ENCODE measurements around the gene TMEM150C.

Gene TMEM150C

DNA sequence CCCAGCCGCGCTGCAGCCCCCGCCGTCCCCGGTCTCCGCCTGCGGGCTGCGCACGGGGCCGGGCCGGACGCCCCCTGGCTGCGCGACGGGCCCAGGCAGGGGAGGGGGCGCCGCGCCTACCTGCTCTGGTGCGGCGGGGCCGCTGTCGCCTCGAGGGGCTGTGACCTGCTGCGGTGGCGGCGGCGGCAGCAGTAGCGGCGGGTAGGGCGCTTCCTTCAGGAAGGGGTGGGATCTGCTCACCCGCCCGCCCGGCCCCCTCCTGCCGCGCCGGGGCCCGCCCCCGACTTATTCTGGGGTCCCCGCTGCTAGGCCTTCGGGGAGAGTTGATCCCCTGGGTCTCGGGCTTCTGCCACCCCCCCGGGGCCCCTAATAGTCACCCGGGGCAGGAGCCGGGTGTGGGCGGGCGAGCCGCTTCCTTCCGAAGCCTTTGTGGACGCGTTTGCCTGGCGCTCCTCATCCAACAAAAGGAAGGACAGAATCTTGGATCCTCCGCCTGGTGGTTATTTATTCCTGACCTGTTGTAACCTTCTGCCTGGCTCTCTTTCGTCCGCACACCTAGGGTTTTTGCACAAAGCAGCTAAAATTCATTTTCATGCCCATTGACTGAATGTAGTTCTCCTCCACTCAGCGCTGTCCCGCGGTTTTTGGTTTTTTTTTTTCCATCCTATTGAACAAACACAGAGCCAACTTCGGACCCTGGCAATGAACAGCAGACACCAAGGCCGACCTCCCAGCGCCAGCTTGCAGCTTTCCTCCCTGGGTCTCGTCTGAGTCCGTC is at the start of gene TMEM150C:
TSS of gene TMEM150C (minus strand) at position 203 of the 778 bp plus-strand sequence. CDS start 57,331 bp downstream, outside the sequence.
- no peak within 1 kb of the TSS for H3K27ac ChIP-seq
- DNase-seq (ENCODE audit: low read depth, low spot score): no peak

DNA sequence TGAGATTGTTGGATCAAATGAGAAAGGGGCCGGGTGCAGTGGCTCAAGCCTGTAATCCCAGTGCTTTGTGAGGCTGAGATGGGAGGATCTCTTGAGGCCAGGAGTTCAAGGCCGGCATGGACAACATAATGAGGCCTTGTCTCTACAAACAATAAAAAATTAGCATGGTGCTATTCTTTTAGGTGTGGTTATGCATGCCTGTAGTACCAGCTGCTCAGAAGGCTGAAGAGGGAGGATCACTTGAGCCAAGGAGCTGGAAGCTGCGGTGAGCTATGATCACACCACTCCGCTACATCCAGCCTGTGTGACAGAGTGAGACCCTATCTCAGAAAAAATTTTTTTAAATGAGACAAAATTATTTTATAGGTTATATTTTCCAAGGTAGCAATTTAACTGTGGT is 49.7 kb upstream of the TMEM150C start:
- no peak overlapping the region for H3K27ac ChIP-seq
- no peak for DNase-seq (ENCODE audit: low read depth, low spot score)

DNA sequence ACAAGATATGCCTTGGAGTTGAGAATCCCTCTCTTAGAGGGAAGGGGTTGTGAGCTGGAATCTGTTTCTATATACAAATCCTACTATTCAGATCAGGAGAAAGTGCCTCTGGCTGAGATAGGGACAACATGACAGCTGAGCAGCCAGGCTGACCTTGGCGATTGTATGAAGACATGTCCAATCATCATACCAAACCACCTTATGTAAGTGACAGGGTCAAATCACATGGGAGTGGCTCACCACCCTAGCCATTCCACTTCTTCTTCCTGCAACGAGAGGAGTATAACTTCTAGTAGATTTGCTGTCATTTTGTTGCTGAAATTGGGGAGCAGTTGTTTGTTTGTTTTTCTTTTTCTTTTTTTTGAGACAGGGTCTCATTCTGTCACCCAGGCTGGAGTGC is 48.3 kb upstream of the TMEM150C start:
- H3K27ac ChIP-seq: no peak overlapping the region
- DNase-seq (ENCODE audit: low read depth, low spot score): no peak

DNA sequence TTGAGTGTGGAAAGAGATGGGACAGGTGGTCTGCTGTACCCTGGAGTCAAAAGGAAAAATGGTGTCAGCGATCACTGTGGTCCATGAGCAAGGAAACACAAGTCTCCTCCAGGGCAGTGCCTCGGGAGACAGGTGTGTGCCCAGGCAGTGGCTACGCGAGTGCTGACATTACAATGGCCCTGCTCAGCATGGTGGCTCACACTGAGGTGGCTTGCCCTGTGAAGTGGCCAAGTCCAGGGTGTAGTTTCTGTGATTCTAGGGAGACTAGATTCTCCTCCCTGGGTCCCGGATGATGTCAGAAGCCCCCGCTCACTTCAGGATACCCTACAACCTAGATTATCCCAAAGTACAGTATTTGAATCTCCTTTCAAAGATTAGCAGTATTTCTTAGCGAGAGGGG is 44.8 kb upstream of the TMEM150C start:
- no peak for DNase-seq (ENCODE audit: low read depth, low spot score)
- H3K27ac ChIP-seq: no peak overlapping the region

DNA sequence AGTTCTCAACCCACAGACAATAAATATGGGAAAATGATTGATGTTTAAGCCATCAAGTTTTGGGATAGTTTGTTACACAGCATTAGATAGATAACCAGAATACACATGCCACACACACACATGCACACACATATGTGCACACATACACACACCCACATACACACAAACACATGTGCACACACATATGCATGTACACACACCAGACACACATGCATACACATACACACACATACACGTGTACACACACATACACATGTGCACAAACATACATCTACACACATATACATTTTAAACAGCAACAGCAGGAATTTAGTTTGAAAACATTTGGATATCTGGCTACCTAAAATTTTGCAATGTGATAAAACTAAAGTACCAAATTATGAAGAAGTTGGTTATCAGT is 42.7 kb upstream of the TMEM150C start:
- no peak for DNase-seq (ENCODE audit: low read depth, low spot score)
- H3K27ac ChIP-seq: no peak overlapping the region

DNA sequence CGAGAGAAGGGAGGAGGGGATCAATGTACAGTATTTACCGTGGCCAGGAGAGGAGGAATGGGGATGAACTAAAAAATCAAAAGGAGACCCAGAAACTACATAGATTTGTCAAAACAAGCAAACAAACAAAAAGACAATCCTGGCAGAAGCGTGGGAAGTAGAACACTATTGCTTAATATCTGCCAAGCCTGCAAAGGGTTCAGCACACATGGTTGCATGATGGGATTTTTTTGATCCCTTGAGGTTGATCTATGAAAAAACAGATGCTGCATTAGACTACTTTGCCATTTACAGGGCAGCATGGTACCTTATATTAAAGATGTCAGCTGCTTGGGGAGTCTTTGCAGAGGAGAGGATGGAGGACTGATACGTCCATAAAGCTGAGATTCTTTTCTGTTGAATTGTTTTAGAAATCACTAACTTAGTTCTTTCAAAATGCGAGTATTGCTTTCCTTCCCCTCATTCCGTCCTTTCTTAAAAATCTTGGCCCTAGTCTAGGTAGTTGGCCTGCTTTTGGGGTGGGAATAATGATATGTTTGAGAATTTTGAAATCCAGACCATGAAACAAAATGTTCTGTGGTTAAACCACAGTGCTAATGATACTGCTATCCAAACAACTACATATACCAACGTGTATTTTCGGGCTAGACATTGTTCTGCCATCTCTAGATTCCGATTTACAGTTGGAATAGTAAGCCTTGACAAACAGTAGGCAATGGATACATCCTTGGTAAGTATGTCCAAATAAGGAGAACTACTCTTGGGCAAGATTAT is 39.6 kb upstream of the TMEM150C start:
- no peak for DNase-seq (ENCODE audit: low read depth, low spot score)
- no peak overlapping the region for H3K27ac ChIP-seq

DNA sequence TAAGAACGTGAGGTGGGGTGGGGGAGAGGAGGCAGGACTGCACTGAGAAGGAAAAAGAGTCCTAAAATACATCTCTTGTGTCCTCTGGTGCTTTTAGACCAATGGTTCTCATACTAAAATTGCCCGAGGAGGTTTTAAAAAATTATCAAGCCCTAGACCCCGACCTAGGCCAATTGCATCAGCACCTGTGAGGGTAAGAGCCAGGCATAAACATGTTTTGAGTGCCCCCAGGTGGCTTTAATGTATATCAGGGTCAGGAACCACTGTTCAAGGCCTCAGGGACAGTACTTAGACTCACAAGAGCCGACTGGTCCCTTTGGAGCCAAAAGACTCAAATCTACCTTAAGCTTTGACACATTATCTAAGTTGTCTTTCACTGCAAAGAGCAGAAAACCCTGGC is 37.5 kb upstream of the TMEM150C start:
- no peak for DNase-seq (ENCODE audit: low read depth, low spot score)
- no peak overlapping the region for H3K27ac ChIP-seq

DNA sequence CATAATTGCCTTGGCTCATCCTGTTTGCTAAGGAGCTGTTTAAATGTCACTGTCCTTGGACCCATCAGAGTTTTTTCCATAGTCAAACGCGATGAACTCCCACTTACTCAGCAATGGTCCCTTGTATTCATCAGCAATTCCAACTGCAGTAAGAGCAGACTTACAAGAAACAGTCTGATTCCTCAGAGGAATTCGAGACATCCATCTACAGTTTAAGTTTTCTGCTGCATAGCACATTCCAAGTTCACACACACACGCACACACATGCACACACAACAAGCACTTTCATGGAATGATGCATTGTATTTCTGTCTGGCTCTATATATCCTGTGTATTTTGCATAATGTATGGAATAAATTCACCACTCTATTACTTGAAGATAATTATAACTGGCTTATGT is 32.7 kb upstream of the TMEM150C start:
- DNase-seq (ENCODE audit: low read depth, low spot score): no peak

DNA sequence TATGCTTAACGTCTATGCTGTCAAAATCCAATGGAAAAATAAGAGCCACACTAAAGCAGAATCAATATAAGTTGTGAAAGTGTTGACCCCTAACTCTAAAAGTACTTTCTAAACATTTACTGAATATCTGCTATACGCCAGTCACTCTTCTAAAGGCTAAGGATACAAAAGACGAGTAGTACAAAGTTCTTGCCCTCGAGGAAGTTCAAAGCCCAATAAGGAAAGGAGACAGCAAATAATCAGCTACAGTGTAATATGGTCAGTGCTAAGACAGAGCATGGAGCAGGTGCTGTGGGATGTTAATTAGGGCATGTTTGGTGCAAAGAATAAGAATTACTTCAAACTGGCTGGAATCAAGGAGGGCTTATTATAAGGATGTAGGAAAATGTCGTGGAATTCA is 31.6 kb upstream of the TMEM150C start:
- H3K27ac ChIP-seq: no peak overlapping the region
- no peak for DNase-seq (ENCODE audit: low read depth, low spot score)

More for the DNA sequence above, 32.7 kb upstream of the TMEM150C start:
- H3K27ac ChIP-seq: no peak overlapping the region

DNA sequence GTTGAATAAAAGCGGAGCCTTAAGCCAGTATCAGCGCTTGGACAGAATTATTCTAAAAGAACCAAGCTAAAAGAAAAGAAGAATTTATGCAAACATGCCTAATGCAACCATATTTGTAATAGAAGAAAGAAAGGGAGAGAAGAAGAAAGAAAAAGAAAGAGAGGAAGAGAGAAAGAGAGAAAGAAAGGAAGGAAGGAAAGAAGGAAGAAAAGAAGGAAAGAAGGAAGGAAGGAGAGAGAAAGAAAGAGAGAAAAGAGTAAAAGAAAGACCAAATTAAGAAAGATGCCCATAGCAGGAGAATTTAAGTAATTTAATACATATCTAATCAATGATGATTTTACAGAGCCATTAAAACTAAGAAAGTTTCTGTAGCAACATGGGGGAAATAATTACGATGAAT is 30.9 kb upstream of the TMEM150C start:
- no peak for DNase-seq (ENCODE audit: low read depth, low spot score)
- no peak overlapping the region for H3K27ac ChIP-seq

DNA sequence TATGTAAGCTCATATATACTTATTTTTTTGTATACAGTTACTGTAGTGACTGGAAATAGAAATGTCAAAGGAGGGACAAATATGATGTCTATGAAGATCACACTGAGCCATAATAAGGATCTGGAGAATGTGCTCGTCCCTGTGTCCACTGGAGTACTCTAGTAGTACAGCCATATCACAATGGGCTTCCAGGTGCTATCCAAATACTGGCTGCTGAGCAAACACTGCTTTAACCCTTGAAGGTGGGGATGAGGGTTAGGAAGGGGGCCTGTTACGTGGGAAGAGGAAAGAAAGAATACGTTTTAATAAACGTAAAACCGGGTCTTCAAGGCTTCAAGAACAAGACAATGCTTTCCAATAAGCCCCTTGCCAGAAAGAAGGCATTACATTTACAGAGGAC is 29.8 kb upstream of the TMEM150C start:
- no peak for DNase-seq (ENCODE audit: low read depth, low spot score)

DNA sequence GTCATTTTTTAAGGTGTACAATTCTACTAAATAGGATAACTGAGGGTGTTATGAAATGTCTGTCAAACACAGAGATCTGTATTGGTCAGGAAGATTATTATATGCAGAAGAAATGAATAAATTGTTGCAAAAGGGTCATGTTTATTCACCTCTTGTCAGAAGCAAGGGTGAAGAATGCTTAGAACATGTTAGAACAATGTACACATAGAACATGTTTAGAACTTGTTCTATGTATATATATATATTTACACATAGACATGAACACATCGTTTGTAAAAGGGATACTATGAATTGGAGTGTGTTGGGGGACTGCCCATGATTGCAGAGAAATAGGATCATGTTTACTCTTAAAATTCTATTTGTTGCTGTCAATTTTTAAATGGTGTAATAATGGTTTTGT is 28.0 kb upstream of the TMEM150C start:
- H3K27ac ChIP-seq: no peak overlapping the region
- peak; percentile 8 for DNase-seq (ENCODE audit: low read depth, low spot score)

More for the DNA sequence above, 29.8 kb upstream of the TMEM150C start:
- H3K27ac ChIP-seq: no peak overlapping the region

DNA sequence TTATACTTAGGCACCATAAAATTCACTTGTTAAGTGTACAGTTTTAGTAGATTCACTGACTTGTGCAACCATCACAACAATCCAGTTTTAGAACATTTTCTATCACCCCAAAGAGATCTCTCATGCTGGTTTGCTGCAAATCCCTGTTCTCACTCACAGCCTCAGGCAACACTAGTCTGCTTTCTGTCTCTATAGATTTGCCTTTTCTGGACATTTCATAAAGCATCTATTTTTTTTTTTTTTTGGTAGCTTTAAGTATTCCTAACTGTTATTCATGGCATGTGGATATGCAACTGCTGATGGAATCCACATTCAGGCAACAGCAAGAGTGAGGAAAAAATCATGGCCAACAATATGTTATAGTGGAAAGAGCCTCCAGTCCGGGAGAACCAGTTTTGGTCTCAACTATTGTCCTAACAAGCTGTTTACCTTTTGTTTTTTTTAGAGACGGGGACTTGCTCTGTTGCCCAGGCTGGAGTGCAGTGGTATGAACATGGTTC is 27.0 kb upstream of the TMEM150C start:
- no peak for DNase-seq (ENCODE audit: low read depth, low spot score)
- no peak overlapping the region for H3K27ac ChIP-seq

DNA sequence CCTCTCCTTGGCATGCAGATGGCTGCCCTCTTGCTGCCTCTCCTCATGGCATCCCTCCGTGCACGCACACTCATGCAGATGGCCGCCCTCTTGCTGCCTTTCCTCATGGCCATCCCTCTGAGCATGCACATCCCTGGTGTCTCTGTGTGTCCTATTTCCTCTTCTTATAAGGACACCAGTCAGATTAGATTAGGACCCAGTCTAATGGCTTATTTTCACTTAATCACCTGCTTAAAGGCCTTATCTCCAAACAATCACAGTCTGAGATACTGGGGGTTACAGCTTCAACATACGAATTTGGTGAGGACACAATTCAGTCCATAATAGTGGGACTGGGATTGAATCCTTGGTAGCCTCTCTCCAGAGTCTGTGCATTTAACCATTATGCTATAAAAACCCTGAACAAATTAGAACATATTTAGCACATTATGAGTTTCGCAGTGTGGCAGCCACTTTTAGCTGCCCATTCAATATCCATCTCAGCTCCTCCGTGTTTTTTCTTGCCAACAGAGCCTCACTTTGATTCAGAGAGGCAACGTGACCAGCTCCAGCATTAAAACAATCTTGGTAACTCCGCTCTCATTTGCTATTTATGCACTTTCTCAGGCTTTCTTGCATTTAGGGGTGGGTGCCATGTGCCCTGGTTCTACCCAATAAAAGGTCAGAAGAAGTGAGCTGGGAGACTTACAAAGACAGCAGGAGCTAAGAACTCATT is 26.2 kb upstream of the TMEM150C start:
- no peak for DNase-seq (ENCODE audit: low read depth, low spot score)
- no peak overlapping the region for H3K27ac ChIP-seq

DNA sequence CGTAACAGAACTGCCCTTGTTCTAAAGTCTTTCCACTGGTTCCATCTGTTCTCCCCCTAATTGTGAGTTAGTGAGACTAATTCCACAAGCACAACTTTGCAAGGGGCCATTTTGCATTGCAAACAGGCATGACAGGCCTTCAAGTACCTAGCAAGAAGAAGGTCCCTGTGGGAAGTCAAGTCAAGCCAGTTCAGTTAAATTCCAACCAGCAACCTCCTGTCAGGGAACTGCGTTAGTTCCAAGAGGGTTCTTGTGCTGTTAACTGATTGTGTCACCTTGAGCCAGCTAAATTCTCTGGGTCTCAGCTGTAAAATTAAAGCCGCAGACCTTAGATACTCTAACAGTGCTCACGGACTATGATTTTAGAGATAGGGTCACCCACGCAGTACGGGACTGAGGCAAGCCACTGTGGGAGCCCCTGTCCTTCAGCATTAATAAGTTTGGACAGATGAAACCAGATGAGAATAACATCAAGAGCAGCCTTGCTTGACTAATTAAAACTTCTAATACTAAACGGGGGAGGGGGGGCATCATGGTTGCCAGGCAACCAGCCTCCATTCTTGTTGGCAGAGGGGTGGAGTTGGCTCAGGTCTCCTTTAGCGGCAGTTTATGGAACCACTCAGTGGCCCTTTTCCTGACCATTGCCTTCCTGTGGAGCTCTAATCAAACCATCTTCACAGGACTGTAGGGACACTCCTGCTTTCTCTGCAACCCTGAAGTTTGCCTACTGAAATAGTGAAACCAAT is 24.1 kb upstream of the TMEM150C start:
- DNase-seq (ENCODE audit: low read depth, low spot score): no peak
- no peak overlapping the region for H3K27ac ChIP-seq

DNA sequence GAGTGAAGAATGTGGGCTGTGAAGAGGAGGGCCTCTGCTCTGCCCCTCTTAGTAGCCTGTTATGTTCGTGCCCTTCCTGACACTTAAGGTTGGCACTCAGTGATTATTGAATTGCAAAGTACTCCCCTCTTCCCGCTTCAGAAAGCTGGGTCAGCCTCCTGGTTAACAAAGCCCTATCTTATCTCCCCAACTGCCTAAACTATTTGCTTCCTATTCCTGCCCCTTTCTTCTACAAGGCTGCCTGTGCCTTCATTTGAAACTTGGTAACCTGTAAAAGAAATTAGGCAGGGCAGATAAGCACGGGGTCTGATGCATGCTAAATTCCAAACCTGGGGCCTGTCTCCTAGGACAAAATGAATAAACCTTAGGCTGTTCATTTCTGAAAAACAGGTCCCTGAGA is 23.1 kb upstream of the TMEM150C start:
- H3K27ac ChIP-seq: no peak overlapping the region
- DNase-seq (ENCODE audit: low read depth, low spot score): no peak

DNA sequence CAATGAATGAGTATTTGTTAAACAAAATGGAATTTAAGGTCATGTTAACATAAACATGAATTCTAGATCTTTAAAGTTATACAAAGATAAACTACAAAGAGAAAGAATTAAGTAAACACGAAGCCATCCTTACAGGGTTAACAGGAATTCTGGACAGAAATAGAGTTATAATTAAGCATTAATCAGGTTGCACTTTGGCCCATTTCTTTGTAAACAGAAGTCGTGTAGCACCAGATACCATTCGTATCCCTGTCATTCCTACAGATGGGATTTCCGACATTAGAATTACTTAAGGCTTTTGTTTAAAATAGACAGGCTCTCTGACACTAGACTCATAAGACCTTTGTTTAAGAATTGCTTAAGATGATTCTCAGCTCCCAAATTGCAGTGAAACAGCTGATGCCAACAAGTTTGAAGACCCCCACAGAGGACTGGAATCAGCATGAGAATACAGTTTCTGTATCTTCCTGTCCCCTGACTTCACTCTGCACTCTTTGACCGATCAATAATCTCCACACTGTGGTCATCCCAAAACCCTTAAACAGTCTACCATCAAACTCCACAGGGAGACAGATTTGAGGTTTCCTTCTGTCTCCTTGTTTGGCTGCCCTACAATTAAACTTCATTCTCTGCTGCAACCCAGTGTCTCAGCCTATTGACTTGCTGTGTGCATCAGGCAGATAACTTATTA is 22.3 kb upstream of the TMEM150C start:
- no peak overlapping the region for H3K27ac ChIP-seq
- no peak for DNase-seq (ENCODE audit: low read depth, low spot score)

DNA sequence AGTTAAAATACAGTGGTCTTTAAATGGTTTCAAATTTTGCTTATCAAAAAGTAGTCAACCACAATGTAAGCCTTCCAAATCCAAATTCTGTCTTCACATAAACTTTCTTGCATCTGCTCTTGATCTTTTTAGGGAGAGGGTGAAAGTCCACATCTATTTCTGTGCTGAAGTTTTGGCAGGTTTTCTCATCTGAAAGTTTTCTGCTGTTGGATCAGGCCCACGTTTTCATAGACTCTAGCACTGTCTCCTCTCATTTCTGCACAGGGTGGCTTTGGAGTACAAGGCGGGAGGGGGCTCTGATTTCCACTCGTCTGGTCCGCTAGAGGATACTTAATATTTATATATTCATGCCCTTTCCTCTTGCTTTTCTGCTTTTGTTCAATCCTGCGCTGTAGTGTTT is 18.1 kb upstream of the TMEM150C start:
- no peak overlapping the region for H3K27ac ChIP-seq

DNA sequence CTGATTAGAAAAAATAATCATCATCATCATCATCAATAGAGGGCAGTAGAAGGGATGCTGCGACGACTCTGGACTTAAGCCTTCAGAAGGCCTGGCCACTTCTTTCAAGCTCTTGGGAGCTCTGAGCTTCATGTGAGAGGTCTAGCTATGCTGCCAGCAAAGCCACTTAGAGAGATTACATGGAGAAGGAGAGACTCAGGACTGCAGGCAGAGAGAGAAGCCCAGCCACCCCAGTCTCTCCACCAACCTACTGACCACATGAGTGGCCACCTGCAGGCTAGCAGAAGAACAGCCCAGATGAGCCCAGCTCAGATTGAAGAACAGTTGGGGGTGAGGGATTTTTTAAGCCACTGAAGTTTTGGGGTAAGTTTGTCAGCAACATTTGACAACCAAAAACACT is 17.1 kb upstream of the TMEM150C start:
- no peak for DNase-seq (ENCODE audit: low read depth, low spot score)
- H3K27ac ChIP-seq: no peak overlapping the region

More for the DNA sequence above, 18.1 kb upstream of the TMEM150C start:
- DNase-seq (ENCODE audit: low read depth, low spot score): no peak

DNA sequence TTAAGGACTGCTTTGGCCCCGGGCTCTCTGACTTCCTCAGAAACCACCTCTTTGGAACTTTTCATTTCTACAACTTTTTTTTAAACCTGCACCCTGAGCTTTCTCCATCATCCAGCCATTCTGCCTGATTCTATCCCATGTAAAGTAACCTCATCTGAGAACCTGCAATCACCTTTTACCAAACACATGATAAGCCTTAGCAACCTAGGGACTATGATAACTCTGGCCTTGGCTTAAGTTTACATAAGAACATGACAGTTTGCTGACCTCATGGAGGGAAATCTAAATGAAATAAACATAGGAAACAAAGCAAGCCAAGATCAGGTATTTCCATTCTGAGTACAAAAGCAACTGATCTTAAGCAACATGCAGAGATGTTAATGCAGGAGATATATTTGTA is 15.7 kb upstream of the TMEM150C start:
- no peak overlapping the region for H3K27ac ChIP-seq
- DNase-seq (ENCODE audit: low read depth, low spot score): no peak

Data from epithelial cell of prostate (primary cell).